ENCODE results near the gene TSPAN31.

The TSPAN31 gene

GRCh38 chr12:57735198-57735855 is 9.5 kb upstream of the TSPAN31 start:
- peak in 8 of 58 donors; percentile 11 to 37 (median 22) for DNase-seq

- peak in 40 of 58 donors; percentile 9 to 80 (median 34) for DNase-seq
These were observed 8.7 kb upstream of the TSPAN31 start for GRCh38 chr12:57735952-57736740.

- peak in 1 of 58 donors; percentile 31 for DNase-seq
These were observed 7.9 kb upstream of the TSPAN31 start for GRCh38 chr12:57736741-57737466.

- peak in 6 of 58 donors; percentile 9 to 39 (median 15) for DNase-seq
These were observed 7.1 kb upstream of the TSPAN31 start for GRCh38 chr12:57737467-57738460.

- DNase-seq, result peak in 35 of 58 donors; percentile 12 to 74 (median 42)
These were observed 6.1 kb upstream of the TSPAN31 start, which contains the start of gene AGAP2 for GRCh38 chr12:57738661-57739237. AGAP2 (minus strand) TSS chr12:57738742; CDS start chr12:57738246, 496 bp downstream.

GRCh38 chr12:57739387-57739786 is 5.5 kb upstream of the TSPAN31 start:
- DNase-seq, result peak in 5 of 58 donors; percentile 5 to 24 (median 15)

GRCh38 chr12:57739914-57740538 is 4.8 kb upstream of the TSPAN31 start:
- DNase-seq, result peak in 5 of 58 donors; percentile 11 to 26 (median 17)

- peak in 21 of 58 donors; percentile 10 to 64 (median 26) for DNase-seq
These were observed 4.0 kb upstream of the TSPAN31 start for GRCh38 chr12:57740656-57741412.

- DNase-seq, result no peak
These were observed 3.4 kb upstream of the TSPAN31 start for GRCh38 chr12:57741413-57741789.

GRCh38 chr12:57741844-57742738 is 2.7 kb upstream of the TSPAN31 start:
- no peak for DNase-seq

GRCh38 chr12:57743769-57744168 is 1.1 kb upstream of the TSPAN31 start:
- no peak for DNase-seq

GRCh38 chr12:57744194-57744776 is 554 bp upstream of the TSPAN31 start:
- DNase-seq, result peak in 29 of 58 donors; percentile 49 to 90 (median 73)

- peak in 1 of 58 donors; percentile 59 for DNase-seq
These were observed 644 bp downstream of the TSPAN31 start for GRCh38 chr12:57745485-57745881.

GRCh38 chr12:57746025-57746424 is 1.2 kb downstream of the TSPAN31 start:
- DNase-seq, result no peak

GRCh38 chr12:57749061-57749460 is 4.2 kb downstream of the TSPAN31 start:
- no peak for DNase-seq

- no peak for DNase-seq
These were observed 6.0 kb downstream of the TSPAN31 start for GRCh38 chr12:57750561-57751431.

Data from anterior cingulate cortex (tissue), 58 donors.